GM23338 (cell line): Measurements from ENCODE around the gene TLCD3B. TPM values are rescaled to one million over a fixed set of nuclear protein-coding genes. Genes with fewer than 3 reads are reported as not detected.

Source experiments
- ATAC-seq: fragments of 200-7000 bp; cut with Tn5 transposase; 3 replicates; pipeline ENCODE4 v1.9.1; 2020
- DNase-seq: peaks from one replicate; pipeline ENCODE4 v3.0.0-alpha.2; 2015; ENCODE audit warnings: low spot score
- H2AFZ ChIP-seq: fragments of 200-600 bp; sonication (generic); 2 replicates; pipeline ENCODE4 v1.8.0; 2016; ENCODE audit warnings: antibody characterized with exemption, mild to moderate bottlenecking, moderate library complexity
- H3F3A ChIP-seq: fragments of 200-600 bp; sonication (generic); replicated peaks from 2 replicates; pipeline ENCODE4 v1.8.0; 2017; ENCODE audit warnings: antibody characterized with exemption, mixed run types, low read depth
- H3K27ac ChIP-seq: fragments of 200-600 bp; sonication (generic); 2 replicates; pipeline ENCODE4 v1.6.1; 2016; ENCODE audit warnings: low read depth
- H3K27me3 ChIP-seq: fragments of 200-600 bp; sonication (generic); 2 replicates; pipeline ENCODE4 v1.8.0; 2016; ENCODE audit warnings: mild to moderate bottlenecking, mixed run types, moderate library complexity; ENCODE audit not compliant: insufficient read depth
- H3K36me3 ChIP-seq: fragments of 200-600 bp; sonication (generic); 2 replicates; pipeline ENCODE4 v1.8.0; 2016; ENCODE audit warnings: mild to moderate bottlenecking; ENCODE audit not compliant: insufficient read depth
- H3K4me1 ChIP-seq: fragments of 200-600 bp; sonication (generic); 2 replicates; pipeline ENCODE4 v1.8.0; 2016; ENCODE audit warnings: mild to moderate bottlenecking, moderate library complexity; ENCODE audit not compliant: insufficient read depth
- H3K4me2 ChIP-seq: fragments of 200-600 bp; sonication (generic); 2 replicates; pipeline ENCODE4 v1.7.1; 2017; ENCODE audit warnings: mixed run types
- H3K4me3 ChIP-seq: fragments of 200-600 bp; sonication (generic); 2 replicates; pipeline ENCODE4 v1.6.1; 2016; ENCODE audit warnings: mixed run types
- H3K79me2 ChIP-seq: fragments of 200-600 bp; sonication (generic); replicated peaks from 2 replicates; pipeline ENCODE4 v1.8.0; 2017; ENCODE audit warnings: mild to moderate bottlenecking; ENCODE audit not compliant: insufficient read depth
- H3K9me2 ChIP-seq: fragments of 200-600 bp; sonication (generic); 2 replicates; pipeline ENCODE4 v1.8.0; 2017; ENCODE audit not compliant: insufficient read depth
- H4K20me1 ChIP-seq: fragments of 200-600 bp; sonication (generic); replicated peaks from 2 replicates; pipeline ENCODE4 v1.8.0; 2017; ENCODE audit warnings: mild to moderate bottlenecking; ENCODE audit not compliant: insufficient read depth
- H3K27ac Mint-ChIP-seq: 2 replicates; pipeline ENCODE4 v1.8.0; 2020; ENCODE audit warnings: inconsistent platforms, mild to moderate bottlenecking, moderate library complexity, mixed read lengths
- H3K27me3 Mint-ChIP-seq: 3 replicates; pipeline ENCODE4 v1.8.0; 2022; ENCODE audit warnings: low read depth, mild to moderate bottlenecking, moderate library complexity, mixed read lengths, inconsistent platforms; ENCODE audit not compliant: insufficient read depth, poor library complexity
- H3K36me3 Mint-ChIP-seq: 3 replicates; pipeline ENCODE4 v1.8.0; 2021; ENCODE audit warnings: low read depth, mild to moderate bottlenecking, inconsistent platforms, moderate library complexity, mixed read lengths
- H3K4me1 Mint-ChIP-seq: 3 replicates; pipeline ENCODE4 v1.8.0; 2020; ENCODE audit warnings: mild to moderate bottlenecking, inconsistent platforms, mixed read lengths
- H3K4me3 Mint-ChIP-seq: 3 replicates; pipeline ENCODE4 v1.8.0; 2021; ENCODE audit warnings: moderate library complexity, mild to moderate bottlenecking, inconsistent platforms, mixed read lengths
- H3K9me3 Mint-ChIP-seq: 3 replicates; pipeline ENCODE4 v1.8.0; 2020; ENCODE audit warnings: moderate library complexity, mild to moderate bottlenecking, inconsistent platforms, mixed read lengths
- CREB1 ChIP-seq: fragments of 250-450 bp; sonication (Bioruptor Pico); IDR thresholded peaks from 2 replicates; pipeline ENCODE4 v1.5.0; 2020; ENCODE audit warnings: low read depth, mild to moderate bottlenecking, moderate library complexity
- CTCF ChIP-seq, 2 experiments: fragments of 200-600 bp in 1 of 2; sonication (generic) in 1 of 2; conservative IDR thresholded peaks; 2 replicates each; pipeline versions ENCODE4 v1.5.1 to v1.6.1; 2016 to 2017; ENCODE audit warnings: antibody characterized with exemption in 2 of 2, low read depth in 2 of 2, mild to moderate bottlenecking in 2 of 2, moderate library complexity in 1 of 2
- ETS1 ChIP-seq: IDR thresholded peaks from 2 replicates; pipeline ENCODE4 v1.6.1; 2016; ENCODE audit warnings: antibody characterized with exemption
- EZH2 ChIP-seq: fragments of 200-600 bp; sonication (generic); IDR thresholded peaks from one replicate; pipeline ENCODE4 v1.8.0; 2017; ENCODE audit warnings: antibody characterized with exemption, mild to moderate bottlenecking, low read depth; ENCODE audit not compliant: unreplicated experiment
- EZH2phosphoT487 ChIP-seq: fragments of 200-600 bp; sonication (generic); IDR thresholded peaks from one replicate; pipeline ENCODE4 v1.8.1; 2018; ENCODE audit warnings: antibody characterized with exemption; ENCODE audit not compliant: unreplicated experiment
- JUNB ChIP-seq: IDR thresholded peaks from one replicate; pipeline ENCODE4 v1.6.1; 2016; ENCODE audit warnings: antibody characterized with exemption; ENCODE audit not compliant: unreplicated experiment
- NANOG ChIP-seq: IDR thresholded peaks from 2 replicates; pipeline ENCODE4 v1.6.1; 2016; ENCODE audit warnings: antibody characterized with exemption, borderline replicate concordance
- POLR2AphosphoS5 ChIP-seq: IDR thresholded peaks from 2 replicates; pipeline ENCODE4 v1.6.1; 2016; ENCODE audit warnings: antibody characterized with exemption, low read depth
- REST ChIP-seq: IDR thresholded peaks from one replicate; pipeline ENCODE4 v1.6.1; 2018; ENCODE audit warnings: antibody characterized with exemption; ENCODE audit not compliant: unreplicated experiment
- STAT1 ChIP-seq: IDR thresholded peaks from one replicate; pipeline ENCODE4 v1.6.1; 2016; ENCODE audit warnings: antibody characterized with exemption; ENCODE audit not compliant: unreplicated experiment
- ZNF114 ChIP-seq: fragments of 250-450 bp; sonication (Bioruptor Pico); IDR thresholded peaks from 2 replicates; pipeline ENCODE4 v1.5.0; 2020; ENCODE audit warnings: mild to moderate bottlenecking, moderate library complexity
- ZNF331 ChIP-seq: fragments of 250-450 bp; sonication (Bioruptor Pico); IDR thresholded peaks from 2 replicates; pipeline ENCODE4 v1.5.0; 2020; ENCODE audit warnings: low read depth, mild to moderate bottlenecking, moderate library complexity
- ZNF462 ChIP-seq: fragments of 250-450 bp; sonication (Bioruptor Pico); IDR thresholded peaks from 2 replicates; pipeline ENCODE4 v1.5.0; 2020; ENCODE audit warnings: mild to moderate bottlenecking, moderate library complexity
- polyA plus RNA-seq: library from polyadenylated mRNA; unstranded; fragments of >200 nt; fragmentation: Nextera tagmentation; extraction: Ambion mirVana; gene quantifications from 2 replicates; pipeline ENCODE4 v1.2.1, GENCODE V29; 2016
- total RNA-seq: library from RNA; depleted of rRNA; stranded (reverse); fragments of >200 nt; shearing (Covaris generic); gene quantifications from 2 replicates; pipeline ENCODE4 v1.2.3, GENCODE V29; 2014

The TLCD3B gene
- total and polyA plus RNA-seq, 2 experiments from 2014 or later = 14.2 to 37.4 TPM

GRCh38 chr16:29993903-29994599 lies 37.0 kb downstream of the TLCD3B start:
- Histone ChIP-seq H3F3A (peaks cover 20% of the 10 kb centered on the region), H3K4me1 (peaks cover 13% of the 10 kb centered on the region), H3K79me2 (peaks cover 7% of the 10 kb centered on the region; the same call in 1 of the 2 replicates), H3K36me3 (peaks cover 8% of the 10 kb centered on the region), H2AFZ (no peak overlapping the region), H3K4me2 (peak overlapping the region; percentile 94), H3K9me2 (no peaks in the 10 kb centered on the region), H4K20me1 (peaks cover 6% of the 10 kb centered on the region; the same call in 1 of the 2 replicates), H3K27me3 (no peaks in the 10 kb centered on the region), H3K4me3 (peak overlapping the region; percentile 94), H3K27ac (no peak overlapping the region)
- TF ChIP-seq STAT1 (no peak), REST (no peak), POLR2AphosphoS5 (no peak), ZNF462 (CRISPR knock-in tag) (no peak), NANOG (no peak), ZNF114 (CRISPR knock-in tag) (no peak), JUNB (no peak), CTCF (conservative IDR thresholded peaks at IDR 0.05; ENCODE audit: low read depth in 2 of 2) (no peak), ETS1 (no peak), EZH2 (no peak), EZH2phosphoT487 (no peak), CREB1 (no peak), ZNF331 (CRISPR knock-in tag) (no peak)
- ATAC-seq (no peak), DNase-seq (no peak)
- Mint-ChIP-seq H3K9me3 (peaks cover 2% of the 10 kb centered on the region; the same call in 2 of the 3 replicates), H3K27me3 (peaks cover 13% of the 10 kb centered on the region), H3K27ac (no peak overlapping the region), H3K36me3 (peaks cover 50% of the 10 kb centered on the region), H3K4me3 (peak overlapping the region; percentile 98; the same call in 2 of the 3 replicates), H3K4me1 (peaks cover 15% of the 10 kb centered on the region)
